Measurements from ENCODE around the gene ISCU.

DNA sequence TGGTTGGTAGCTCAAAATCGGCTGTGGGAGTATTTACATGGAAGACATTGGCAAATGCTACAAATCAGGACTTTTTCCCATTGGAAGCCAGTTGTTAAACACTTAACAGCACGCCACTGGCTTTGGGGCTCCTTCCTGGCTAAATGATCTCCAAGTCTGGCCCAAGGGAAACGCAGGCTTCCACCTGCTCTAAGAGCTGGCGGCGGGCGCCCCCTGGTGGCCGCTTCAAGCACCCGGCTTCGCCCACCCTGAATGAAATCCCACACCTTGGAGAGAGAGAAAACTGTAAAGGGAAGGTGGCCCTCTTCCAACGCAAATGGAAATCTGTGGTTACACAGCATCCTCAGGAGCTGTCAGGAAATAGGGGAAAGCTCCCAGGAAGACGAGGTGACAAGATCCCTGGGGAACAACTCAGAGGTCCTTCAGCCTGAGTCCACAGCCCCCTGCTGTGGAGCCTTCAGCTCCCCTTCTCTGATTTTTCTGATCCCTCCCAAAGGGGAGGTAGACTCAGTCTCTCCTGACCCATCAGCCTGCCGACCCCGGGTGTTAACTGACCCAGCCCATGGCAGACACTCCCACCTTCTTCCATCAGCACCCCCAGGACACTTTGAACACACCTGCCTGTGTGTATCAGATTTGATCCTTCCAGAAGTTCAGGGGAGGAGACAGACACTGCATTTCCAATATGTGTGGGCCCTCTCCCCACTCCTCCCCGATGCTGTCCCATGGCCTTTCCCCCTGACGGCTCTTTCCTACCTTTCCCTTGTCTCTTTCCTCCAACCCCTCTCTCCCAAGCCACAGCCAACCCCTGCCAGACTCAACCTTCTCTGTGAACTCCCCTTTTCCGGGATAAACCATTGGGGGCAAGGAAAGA lies 55.9 kb downstream of the ISCU start:
- TF ChIP-seq YY1 (IDR thresholded peaks at IDR 0.05; ENCODE audit: insufficient read depth, insufficient read length) (no peak), ZNF274 (IDR thresholded peaks at IDR 0.05; ENCODE audit: low read depth, low read length) (no peak)

Measured in NT2/D1 (cell line).